ENCODE results near the gene ATP2A3.

DNA sequence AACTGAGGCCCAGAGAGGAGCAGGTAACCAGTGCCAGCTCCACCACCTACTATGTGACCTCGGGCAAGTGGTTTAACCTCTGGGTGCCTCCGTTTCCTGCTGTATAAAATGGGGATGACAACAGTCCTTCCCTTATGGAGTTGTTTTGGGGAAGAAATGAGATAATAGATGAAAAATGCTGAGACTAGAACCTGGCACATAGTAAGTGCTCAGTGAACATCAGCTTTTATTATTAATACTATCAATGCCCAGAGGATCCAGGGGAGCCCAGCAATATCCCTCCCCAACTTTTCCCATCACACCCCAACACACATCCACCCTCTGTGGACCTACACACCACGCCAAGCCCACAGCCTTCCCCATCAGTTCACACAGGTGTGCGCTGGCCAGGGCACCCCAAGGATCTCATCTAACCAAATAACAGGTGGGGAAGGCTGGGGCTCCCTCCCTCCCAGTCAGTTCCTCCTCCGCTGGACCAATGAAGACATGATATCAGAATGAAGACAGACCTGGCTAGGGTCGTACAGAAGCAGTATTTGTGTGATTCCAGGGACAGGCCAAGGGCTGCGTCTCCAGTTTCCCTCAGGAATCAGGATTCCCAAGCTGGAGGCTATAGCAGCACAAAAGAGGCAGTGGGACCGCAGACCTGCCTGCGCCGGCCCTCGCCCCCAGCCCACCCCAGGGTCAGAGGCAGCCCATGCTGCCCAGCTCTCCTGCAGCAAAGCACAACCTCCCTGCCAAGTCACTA, 1.8 kb downstream of the ATP2A3 start:
- TF ChIP-seq, protein P1, sequence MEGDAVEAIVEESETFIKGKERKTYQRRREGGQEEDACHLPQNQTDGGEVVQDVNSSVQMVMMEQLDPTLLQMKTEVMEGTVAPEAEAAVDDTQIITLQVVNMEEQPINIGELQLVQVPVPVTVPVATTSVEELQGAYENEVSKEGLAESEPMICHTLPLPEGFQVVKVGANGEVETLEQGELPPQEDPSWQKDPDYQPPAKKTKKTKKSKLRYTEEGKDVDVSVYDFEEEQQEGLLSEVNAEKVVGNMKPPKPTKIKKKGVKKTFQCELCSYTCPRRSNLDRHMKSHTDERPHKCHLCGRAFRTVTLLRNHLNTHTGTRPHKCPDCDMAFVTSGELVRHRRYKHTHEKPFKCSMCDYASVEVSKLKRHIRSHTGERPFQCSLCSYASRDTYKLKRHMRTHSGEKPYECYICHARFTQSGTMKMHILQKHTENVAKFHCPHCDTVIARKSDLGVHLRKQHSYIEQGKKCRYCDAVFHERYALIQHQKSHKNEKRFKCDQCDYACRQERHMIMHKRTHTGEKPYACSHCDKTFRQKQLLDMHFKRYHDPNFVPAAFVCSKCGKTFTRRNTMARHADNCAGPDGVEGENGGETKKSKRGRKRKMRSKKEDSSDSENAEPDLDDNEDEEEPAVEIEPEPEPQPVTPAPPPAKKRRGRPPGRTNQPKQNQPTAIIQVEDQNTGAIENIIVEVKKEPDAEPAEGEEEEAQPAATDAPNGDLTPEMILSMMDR (IDR thresholded peaks at IDR 0.05; ENCODE audit: insufficient read depth, low read length): no peak
- TF ChIP-seq, protein P2, sequence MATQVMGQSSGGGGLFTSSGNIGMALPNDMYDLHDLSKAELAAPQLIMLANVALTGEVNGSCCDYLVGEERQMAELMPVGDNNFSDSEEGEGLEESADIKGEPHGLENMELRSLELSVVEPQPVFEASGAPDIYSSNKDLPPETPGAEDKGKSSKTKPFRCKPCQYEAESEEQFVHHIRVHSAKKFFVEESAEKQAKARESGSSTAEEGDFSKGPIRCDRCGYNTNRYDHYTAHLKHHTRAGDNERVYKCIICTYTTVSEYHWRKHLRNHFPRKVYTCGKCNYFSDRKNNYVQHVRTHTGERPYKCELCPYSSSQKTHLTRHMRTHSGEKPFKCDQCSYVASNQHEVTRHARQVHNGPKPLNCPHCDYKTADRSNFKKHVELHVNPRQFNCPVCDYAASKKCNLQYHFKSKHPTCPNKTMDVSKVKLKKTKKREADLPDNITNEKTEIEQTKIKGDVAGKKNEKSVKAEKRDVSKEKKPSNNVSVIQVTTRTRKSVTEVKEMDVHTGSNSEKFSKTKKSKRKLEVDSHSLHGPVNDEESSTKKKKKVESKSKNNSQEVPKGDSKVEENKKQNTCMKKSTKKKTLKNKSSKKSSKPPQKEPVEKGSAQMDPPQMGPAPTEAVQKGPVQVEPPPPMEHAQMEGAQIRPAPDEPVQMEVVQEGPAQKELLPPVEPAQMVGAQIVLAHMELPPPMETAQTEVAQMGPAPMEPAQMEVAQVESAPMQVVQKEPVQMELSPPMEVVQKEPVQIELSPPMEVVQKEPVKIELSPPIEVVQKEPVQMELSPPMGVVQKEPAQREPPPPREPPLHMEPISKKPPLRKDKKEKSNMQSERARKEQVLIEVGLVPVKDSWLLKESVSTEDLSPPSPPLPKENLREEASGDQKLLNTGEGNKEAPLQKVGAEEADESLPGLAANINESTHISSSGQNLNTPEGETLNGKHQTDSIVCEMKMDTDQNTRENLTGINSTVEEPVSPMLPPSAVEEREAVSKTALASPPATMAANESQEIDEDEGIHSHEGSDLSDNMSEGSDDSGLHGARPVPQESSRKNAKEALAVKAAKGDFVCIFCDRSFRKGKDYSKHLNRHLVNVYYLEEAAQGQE (IDR thresholded peaks at IDR 0.05; ENCODE audit: insufficient replicate concordance, low read depth): no peak
- TF ChIP-seq POLR2AphosphoS5 (IDR thresholded peaks at IDR 0.05; ENCODE audit: low read depth) (no peak), GABPA (IDR thresholded peaks at IDR 0.05; ENCODE audit: low read depth) (no peak), SPI1 (IDR thresholded peaks at IDR 0.05; ENCODE audit: borderline replicate concordance, low read depth) (no peak)

Measured in HL-60 (cell line).